HG03558 (cell line): ENCODE data around the gene ALK.

ENCODE experiments used
- ATAC-seq: cut with Tn5 transposase; IDR thresholded peaks from one replicate; pipeline ENCODE4 v1.9.1; 2021; ENCODE audit warnings: moderate number of reproducible peaks; ENCODE audit not compliant: unreplicated experiment; ENCODE audit errors: extremely low read depth

ALK gene

GRCh38 chr2:29687121-29687520 is 234.3 kb downstream of the ALK start:
- ATAC-seq, result no peak

DNA sequence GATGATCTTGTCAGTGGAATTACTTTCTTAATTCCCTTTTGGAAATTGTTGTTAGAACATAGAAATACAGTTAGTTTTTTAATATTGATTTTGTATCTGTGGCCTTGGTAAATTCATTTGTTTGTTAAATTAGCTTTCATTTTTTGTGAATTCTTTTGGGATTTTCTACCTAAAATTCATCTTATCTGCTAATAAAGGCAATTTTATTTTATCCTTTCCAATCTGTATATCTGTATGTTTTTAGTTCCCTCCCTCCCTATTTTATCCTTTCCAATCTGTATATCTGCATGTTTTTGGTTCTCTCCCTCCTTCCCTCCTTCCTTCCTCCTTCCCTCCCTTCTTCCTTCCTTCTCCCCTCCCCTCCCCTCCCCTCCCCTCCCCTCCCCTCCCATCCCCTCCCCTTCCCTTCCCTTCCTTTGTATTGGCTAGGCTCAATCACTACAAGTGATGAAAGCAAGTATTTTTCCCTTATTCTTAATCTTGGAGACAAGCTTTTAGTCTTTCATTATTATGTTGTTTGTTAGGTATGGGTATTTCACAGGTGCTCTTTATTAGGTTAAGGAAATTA is 244.4 kb downstream of the ALK start:
- no peak for ATAC-seq

- no peak for ATAC-seq
These were observed 256.8 kb downstream of the ALK start for GRCh38 chr2:29664578-29664977.

- ATAC-seq, result no peak
These were observed 258.1 kb downstream of the ALK start for GRCh38 chr2:29663268-29663667.

DNA sequence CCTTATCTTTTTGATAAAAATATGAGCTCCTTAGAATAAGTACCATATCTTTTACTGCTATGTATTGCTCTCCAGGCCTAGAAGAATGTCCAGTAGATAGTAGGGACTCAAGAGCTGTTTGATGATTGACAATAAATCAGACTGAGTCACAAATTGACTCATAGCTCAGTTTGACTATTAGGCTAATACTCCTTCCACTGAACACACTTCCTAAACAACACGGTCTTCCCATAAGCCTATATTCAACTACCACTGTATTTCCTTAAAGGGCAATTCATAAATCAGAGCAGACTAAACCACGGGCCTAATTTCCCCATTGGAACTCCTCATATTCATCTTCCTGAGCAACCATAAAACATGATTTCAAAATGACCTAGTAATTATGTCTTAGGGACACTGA is 258.5 kb downstream of the ALK start:
- no peak for ATAC-seq

GRCh38 chr2:29660201-29660600 is 261.2 kb downstream of the ALK start:
- ATAC-seq, result no peak

GRCh38 chr2:29659178-29659577 is 262.2 kb downstream of the ALK start:
- no peak for ATAC-seq

DNA sequence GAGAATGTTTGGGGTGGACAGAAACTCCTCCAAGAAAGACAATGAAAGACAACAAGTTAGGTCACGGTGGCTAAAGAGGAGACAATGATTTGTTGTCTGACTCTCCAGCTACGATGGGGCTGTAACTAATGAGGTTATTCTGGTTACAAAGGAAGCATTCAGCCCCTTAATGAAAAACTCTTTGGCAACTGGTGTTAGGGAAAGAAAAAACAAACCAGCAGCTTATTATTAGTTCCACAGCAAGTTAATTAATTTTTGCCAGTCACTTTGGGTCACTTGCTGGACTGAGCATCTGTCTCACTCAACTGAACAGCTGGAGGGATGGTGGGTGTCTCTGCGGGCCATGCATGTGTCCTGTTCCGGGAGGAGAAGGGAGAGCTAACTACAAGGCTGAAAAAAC is 263.7 kb downstream of the ALK start:
- no peak for ATAC-seq

GRCh38 chr2:29655391-29656086 is 265.8 kb downstream of the ALK start:
- no peak for ATAC-seq

DNA sequence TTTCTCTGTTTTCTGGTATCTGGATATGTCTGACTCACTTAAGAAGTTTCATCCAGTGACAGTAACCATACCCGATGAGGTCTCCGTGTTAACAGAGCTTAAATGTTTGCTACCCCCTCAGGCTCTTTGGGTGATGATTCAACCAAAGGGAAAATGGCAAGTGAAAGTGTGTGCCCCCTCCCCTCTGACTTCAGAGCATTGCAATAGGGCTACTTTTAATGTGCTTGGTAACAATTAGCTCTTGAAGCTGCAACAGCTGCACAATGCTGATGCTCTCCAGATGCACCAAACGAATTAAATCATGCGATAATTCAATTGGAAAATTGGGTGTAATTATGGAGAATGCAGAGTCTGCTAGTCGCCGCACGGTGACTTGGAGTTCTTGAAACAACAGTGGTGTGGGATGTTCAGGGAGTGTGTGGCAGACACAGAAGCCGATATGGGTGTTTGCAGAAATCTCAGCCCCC is 270.7 kb downstream of the ALK start:
- no peak for ATAC-seq

- ATAC-seq, result no peak
These were observed 276.4 kb downstream of the ALK start for GRCh38 chr2:29644949-29645348.

- no peak for ATAC-seq
These were observed 278.2 kb downstream of the ALK start for GRCh38 chr2:29643196-29643595.

DNA sequence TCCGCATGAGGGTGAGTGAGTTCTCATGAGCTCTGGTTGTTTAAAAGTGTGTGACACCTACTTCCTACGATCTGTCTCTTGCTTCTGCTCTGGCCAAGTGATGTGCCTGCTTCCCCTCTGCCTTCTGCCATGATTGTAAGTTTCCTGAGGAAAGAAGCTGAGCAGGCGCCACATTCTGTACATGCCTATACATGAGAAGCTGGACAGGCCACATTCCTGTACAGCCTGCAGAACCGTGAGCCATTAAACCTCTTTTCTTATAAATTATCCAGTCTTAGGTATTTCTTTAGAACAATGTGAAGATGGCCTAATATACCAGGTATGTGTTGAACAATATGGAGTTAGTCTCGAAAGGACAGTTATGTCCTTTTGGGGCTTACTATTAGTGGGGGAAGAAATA is 281.0 kb downstream of the ALK start:
- no peak for ATAC-seq

GRCh38 chr2:29638641-29639040 is 282.7 kb downstream of the ALK start:
- no peak for ATAC-seq

GRCh38 chr2:29634916-29635315 is 286.5 kb downstream of the ALK start:
- no peak for ATAC-seq

GRCh38 chr2:29632018-29632417 is 289.4 kb downstream of the ALK start:
- ATAC-seq, result no peak

DNA sequence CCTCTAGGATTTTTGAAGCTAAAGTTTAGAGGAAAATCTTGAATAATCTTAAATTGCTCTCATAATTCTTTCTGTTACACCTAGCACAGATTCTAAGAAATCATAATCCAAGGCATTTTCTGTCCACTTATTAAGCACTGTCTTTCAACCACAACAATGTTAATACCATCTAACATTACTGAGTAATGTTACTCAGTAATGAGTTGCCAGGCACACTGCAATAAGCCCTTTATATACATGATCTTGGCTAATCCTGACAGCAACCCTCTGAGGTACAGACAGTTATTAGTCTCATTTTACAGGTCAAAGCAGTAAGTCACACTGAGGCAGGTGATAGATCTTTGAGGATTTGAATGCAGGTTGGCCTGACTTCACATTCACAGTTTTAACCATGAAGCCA is 291.9 kb downstream of the ALK start:
- ATAC-seq, result no peak

DNA sequence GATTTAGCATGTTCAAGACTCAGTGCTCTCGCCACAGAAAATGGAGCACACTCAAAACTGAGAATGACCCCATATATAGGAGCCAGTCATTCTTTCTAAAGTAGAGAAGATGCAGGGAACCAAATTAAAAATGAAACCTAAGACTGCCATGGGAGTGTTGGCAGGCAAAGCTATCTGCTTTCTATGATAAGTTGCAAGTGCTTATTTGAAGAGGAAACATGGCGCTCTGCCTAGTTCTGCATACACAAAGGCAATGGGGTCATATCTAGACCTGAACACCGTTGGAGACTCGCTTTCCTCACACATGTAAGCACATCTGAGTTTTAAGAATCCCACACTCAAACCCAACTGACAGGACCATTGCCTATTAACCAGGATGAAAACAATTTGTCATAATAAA is 292.5 kb downstream of the ALK start:
- no peak for ATAC-seq

DNA sequence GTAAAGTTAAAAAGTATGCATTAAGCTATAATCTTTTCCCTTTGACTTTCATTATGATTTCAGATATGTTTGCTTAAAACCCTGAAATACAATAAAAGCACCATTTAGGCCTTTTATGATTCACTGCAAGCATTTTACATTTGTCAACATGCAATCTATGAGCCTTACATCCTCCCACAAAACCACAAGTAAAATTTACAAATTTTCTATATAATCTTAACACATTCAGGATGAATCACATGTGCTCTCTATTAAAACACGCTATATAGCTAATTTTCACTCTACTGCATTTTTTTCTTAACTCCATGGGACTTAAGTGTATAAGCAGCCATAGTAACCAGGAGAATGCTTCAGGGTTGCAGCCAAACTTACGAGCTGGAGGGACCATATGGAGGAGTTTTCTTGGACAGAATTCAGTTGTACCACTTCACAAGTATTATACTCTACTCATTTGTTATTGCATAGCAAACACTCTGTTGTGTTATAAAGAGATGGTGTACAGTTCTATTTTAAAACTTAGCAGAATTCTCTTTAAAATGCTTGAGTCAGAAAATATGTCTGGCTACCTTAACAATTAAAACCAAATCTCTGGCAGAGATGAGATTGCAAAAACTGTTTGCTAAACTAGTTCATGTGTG is 293.2 kb downstream of the ALK start:
- ATAC-seq, result no peak

- no peak for ATAC-seq
These were observed 294.1 kb downstream of the ALK start for GRCh38 chr2:29627279-29627711.

- no peak for ATAC-seq
These were observed 300.5 kb downstream of the ALK start for GRCh38 chr2:29620890-29621289.

DNA sequence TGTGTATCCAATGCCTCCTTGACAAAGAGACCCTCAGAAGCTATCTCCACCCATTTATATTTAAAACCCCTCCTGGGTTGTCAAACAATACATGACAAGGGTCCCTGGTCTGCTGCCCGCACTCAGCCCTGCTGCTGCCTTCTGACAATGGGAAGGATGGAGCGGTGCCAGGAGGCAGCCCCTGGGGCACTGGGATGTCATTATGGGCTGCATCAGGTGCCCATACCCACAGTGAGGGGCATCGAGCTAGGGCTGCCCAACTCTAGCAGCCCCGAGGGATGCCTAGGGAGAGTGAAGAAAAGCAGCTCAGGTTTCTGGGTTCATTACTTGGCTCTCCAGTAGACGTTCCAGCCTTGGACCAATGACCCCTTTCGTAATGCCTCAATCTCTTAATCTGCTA is 301.7 kb downstream of the ALK start:
- ATAC-seq, result no peak
